ENCODE data around the gene SPRY4.

Gene SPRY4

GRCh38 chr5:142319560-142320429 lies 5.0 kb downstream of the SPRY4 start:
- TF ChIP-seq CTCF (IDR thresholded peaks at IDR 0.05; ENCODE audit: insufficient read depth, low read length, missing control alignments) = no peak
- DNase-seq (ENCODE audit: low read depth, low spot score) = no peak
- peak overlapping the region; percentile 43 for H3K4me3 ChIP-seq (ENCODE audit: low read depth, low read length)
- ChIA-PET POLR2A (interaction anchor here (1.6 kb wide), 1 partner anchor 37 kb away, joined by 5 read pairs; no protein-coding TSS in a partner anchor), CTCF (interaction anchor here (0.7 to 13.9 kb wide), 5 partner anchors 8 to 378 kb away, joined by 3 to 193 read pairs (median 4); no protein-coding TSS in a partner anchor)

GRCh38 chr5:142319105-142319504 lies 5.7 kb downstream of the SPRY4 start:
- no peak for TF ChIP-seq CTCF (IDR thresholded peaks at IDR 0.05; ENCODE audit: insufficient read depth, low read length, missing control alignments)
- ChIA-PET POLR2A (interaction anchor here (1.6 kb wide), 1 partner anchor 38 kb away, joined by 5 read pairs; no protein-coding TSS in a partner anchor), CTCF (interaction anchor here (3.5 to 13.9 kb wide), 2 partner anchors 228 to 230 kb away, joined by 16 to 193 read pairs; no protein-coding TSS in a partner anchor)
- no peak for DNase-seq (ENCODE audit: low read depth, low spot score)
- peak overlapping the region; percentile 43 for H3K4me3 ChIP-seq (ENCODE audit: low read depth, low read length)

GRCh38 chr5:142317753-142318152 lies 7.1 kb downstream of the SPRY4 start:
- DNase-seq (ENCODE audit: low read depth, low spot score) = no peak
- peak; percentile 40 for TF ChIP-seq CTCF (IDR thresholded peaks at IDR 0.05; ENCODE audit: insufficient read depth, low read length, missing control alignments)
- CTCF ChIA-PET = interaction anchor here (3.5 kb wide), 1 partner anchor 231 kb away, joined by 16 read pairs; no protein-coding TSS in a partner anchor
- H3K4me3 ChIP-seq (ENCODE audit: low read depth, low read length) = no peak overlapping the region
- POLR2A ChIA-PET = interaction anchor here (0.6 kb wide), 1 partner anchor 157 kb away, joined by 3 read pairs; no protein-coding TSS in a partner anchor

- DNase-seq (ENCODE audit: low read depth, low spot score) = no peak
- ChIA-PET POLR2A (no interaction called here), CTCF (interaction anchor here (3.5 kb wide), 1 partner anchor 232 kb away, joined by 16 read pairs; no protein-coding TSS in a partner anchor)
- H3K4me3 ChIP-seq (ENCODE audit: low read depth, low read length) = no peak overlapping the region
- TF ChIP-seq CTCF (IDR thresholded peaks at IDR 0.05; ENCODE audit: insufficient read depth, low read length, missing control alignments) = no peak
These were observed 7.6 kb downstream of the SPRY4 start for GRCh38 chr5:142317173-142317572.

GRCh38 chr5:142316681-142317080 lies 8.1 kb downstream of the SPRY4 start:
- TF ChIP-seq CTCF (IDR thresholded peaks at IDR 0.05; ENCODE audit: insufficient read depth, low read length, missing control alignments) = no peak
- POLR2A ChIA-PET = interaction anchor here (1.2 kb wide), 1 partner anchor 11 kb away, joined by 3 read pairs; no protein-coding TSS in a partner anchor
- CTCF ChIA-PET = interaction anchor here (2.0 to 3.5 kb wide), 2 partner anchors 17 to 232 kb away, joined by 4 to 16 read pairs; no protein-coding TSS in a partner anchor
- DNase-seq (ENCODE audit: low read depth, low spot score) = no peak
- no peak overlapping the region for H3K4me3 ChIP-seq (ENCODE audit: low read depth, low read length)

GRCh38 chr5:142316051-142316450 lies 8.8 kb downstream of the SPRY4 start:
- H3K4me3 ChIP-seq (ENCODE audit: low read depth, low read length) = no peak overlapping the region
- no peak for DNase-seq (ENCODE audit: low read depth, low spot score)
- TF ChIP-seq CTCF (IDR thresholded peaks at IDR 0.05; ENCODE audit: insufficient read depth, low read length, missing control alignments) = no peak
- ChIA-PET POLR2A (interaction anchor here (0.6 to 1.2 kb wide), 2 partner anchors 9 to 12 kb away, joined by 3 read pairs; partner anchors contain the start of gene SPRY4), CTCF (interaction anchor here (1.1 to 3.5 kb wide), 4 partner anchors 16 to 235 kb away, joined by 4 to 16 read pairs (median 4); no protein-coding TSS in a partner anchor)

Measured in AG04449 (cell line).